SU-DHL-6 (cell line): Measurements from ENCODE around the gene SPATA2.

Experiments used
- H2AFZ ChIP-seq: fragments of 200-600 bp; sonication (generic); 2 replicates; pipeline ENCODE4 v1.6.1; 2014; ENCODE audit warnings: low read depth, mild to moderate bottlenecking, moderate library complexity, mixed read lengths, antibody characterized with exemption, low read length; ENCODE audit not compliant: severe bottlenecking
- H3F3A ChIP-seq: fragments of 200-600 bp; shearing (Covaris generic); 2 replicates; pipeline ENCODE4 v1.6.0; 2016; ENCODE audit warnings: antibody characterized with exemption, mild to moderate bottlenecking; ENCODE audit not compliant: insufficient read depth
- H3K27ac ChIP-seq: fragments of 200-600 bp; sonication (generic); 2 replicates; pipeline ENCODE4 v1.5.1; 2016; ENCODE audit warnings: low read depth, mild to moderate bottlenecking, low read length, moderate library complexity, mixed read lengths
- H3K27me3 ChIP-seq: fragments of 200-600 bp; sonication (generic), shearing (Covaris generic); 2 replicates; pipeline ENCODE4 v1.6.0; 2014; ENCODE audit warnings: mild to moderate bottlenecking, low read length
- H3K36me3 ChIP-seq: fragments of 200-600 bp; sonication (generic); 2 replicates; pipeline ENCODE4 v1.6.1; 2014; ENCODE audit warnings: mild to moderate bottlenecking, low read length, mixed read lengths
- H3K4me2 ChIP-seq: fragments of 300-600, 200-600 bp; shearing (Covaris generic), sonication (generic); 2 replicates; pipeline ENCODE4 v1.6.0; 2014; ENCODE audit warnings: low read length, low read depth, mild to moderate bottlenecking; ENCODE audit not compliant: poor library complexity, severe bottlenecking
- H3K4me3 ChIP-seq: fragments of 200-600 bp; sonication (generic); 2 replicates; pipeline ENCODE4 v1.5.1; 2014; ENCODE audit warnings: antibody characterized with exemption, low read length, mild to moderate bottlenecking, mixed read lengths; ENCODE audit not compliant: insufficient read depth, poor library complexity, severe bottlenecking
- H3K79me2 ChIP-seq: fragments of 200-600 bp; sonication (generic); 2 replicates; pipeline ENCODE4 v1.6.1; 2014; ENCODE audit warnings: mild to moderate bottlenecking, low read length, moderate library complexity; ENCODE audit not compliant: insufficient read depth
- H3K9ac ChIP-seq: fragments of 200-600 bp; sonication (generic); 2 replicates; pipeline ENCODE4 v1.7.0; 2014; ENCODE audit warnings: mild to moderate bottlenecking, low read length
- H3K9me2 ChIP-seq: fragments of 200-600 bp; sonication (generic); replicated peaks from 2 replicates; pipeline ENCODE4 v1.6.1; 2014; ENCODE audit warnings: low read length; ENCODE audit not compliant: insufficient read depth
- H3K9me3 ChIP-seq: fragments of 200-600 bp; sonication (generic); 2 replicates; pipeline ENCODE4 v1.6.1; 2014; ENCODE audit warnings: low read length, mixed read lengths; ENCODE audit not compliant: insufficient read depth
- H4K20me1 ChIP-seq: fragments of 200-600 bp; sonication (generic); 2 replicates; pipeline ENCODE4 v1.6.1; 2014; ENCODE audit warnings: low read depth, mild to moderate bottlenecking, antibody characterized with exemption, low read length, moderate library complexity, mixed read lengths
- EZH2phosphoT487 ChIP-seq: fragments of 200-600 bp; sonication (generic), shearing (Covaris generic); conservative IDR thresholded peaks from 2 replicates; pipeline ENCODE4 v1.6.1; 2018; ENCODE audit warnings: mild to moderate bottlenecking, antibody characterized with exemption, low read length, moderate library complexity, mixed read lengths
- TF ChIP-seq, protein P1 (sequence below): fragments of 200-600 bp; sonication (generic); IDR thresholded peaks from one replicate; pipeline ENCODE4 v1.5.1; 2017; ENCODE audit warnings: antibody characterized with exemption, mild to moderate bottlenecking, low read length, moderate library complexity; ENCODE audit not compliant: insufficient read depth, poor library complexity, severe bottlenecking

Gene SPATA2

GRCh38 chr20:49883246-49883802, 32.0 kb downstream of the SPATA2 start:
- H2AFZ ChIP-seq: no peak overlapping the region
- no peaks in the 10 kb centered on the region for H4K20me1 ChIP-seq
- H3K4me3 ChIP-seq: no peak overlapping the region
- TF ChIP-seq, protein P1, sequence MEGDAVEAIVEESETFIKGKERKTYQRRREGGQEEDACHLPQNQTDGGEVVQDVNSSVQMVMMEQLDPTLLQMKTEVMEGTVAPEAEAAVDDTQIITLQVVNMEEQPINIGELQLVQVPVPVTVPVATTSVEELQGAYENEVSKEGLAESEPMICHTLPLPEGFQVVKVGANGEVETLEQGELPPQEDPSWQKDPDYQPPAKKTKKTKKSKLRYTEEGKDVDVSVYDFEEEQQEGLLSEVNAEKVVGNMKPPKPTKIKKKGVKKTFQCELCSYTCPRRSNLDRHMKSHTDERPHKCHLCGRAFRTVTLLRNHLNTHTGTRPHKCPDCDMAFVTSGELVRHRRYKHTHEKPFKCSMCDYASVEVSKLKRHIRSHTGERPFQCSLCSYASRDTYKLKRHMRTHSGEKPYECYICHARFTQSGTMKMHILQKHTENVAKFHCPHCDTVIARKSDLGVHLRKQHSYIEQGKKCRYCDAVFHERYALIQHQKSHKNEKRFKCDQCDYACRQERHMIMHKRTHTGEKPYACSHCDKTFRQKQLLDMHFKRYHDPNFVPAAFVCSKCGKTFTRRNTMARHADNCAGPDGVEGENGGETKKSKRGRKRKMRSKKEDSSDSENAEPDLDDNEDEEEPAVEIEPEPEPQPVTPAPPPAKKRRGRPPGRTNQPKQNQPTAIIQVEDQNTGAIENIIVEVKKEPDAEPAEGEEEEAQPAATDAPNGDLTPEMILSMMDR: no peak
- TF ChIP-seq EZH2phosphoT487: no peak
- H3K9me2 ChIP-seq: no peaks in the 10 kb centered on the region
- H3K9ac ChIP-seq: no peak overlapping the region
- no peak overlapping the region for H3K4me2 ChIP-seq
- no peaks in the 10 kb centered on the region for H3F3A ChIP-seq
- no peaks in the 10 kb centered on the region for H3K79me2 ChIP-seq
- no peaks in the 10 kb centered on the region for H3K27me3 ChIP-seq
- no peaks in the 10 kb centered on the region for H3K9me3 ChIP-seq
- no peak overlapping the region for H3K27ac ChIP-seq
- H3K36me3 ChIP-seq: no peaks in the 10 kb centered on the region

- H3K4me2 ChIP-seq: no peak overlapping the region
- H3K27ac ChIP-seq: no peak overlapping the region
- H3K27me3 ChIP-seq: no peaks in the 10 kb centered on the region
- no peaks in the 10 kb centered on the region for H3K79me2 ChIP-seq
- no peaks in the 10 kb centered on the region for H4K20me1 ChIP-seq
- no peaks in the 10 kb centered on the region for H3K9me2 ChIP-seq
- no peaks in the 10 kb centered on the region for H3K9me3 ChIP-seq
- TF ChIP-seq, protein P1: no peak
- TF ChIP-seq EZH2phosphoT487: no peak
- no peaks in the 10 kb centered on the region for H3F3A ChIP-seq
- no peak overlapping the region for H3K9ac ChIP-seq
- no peak overlapping the region for H2AFZ ChIP-seq
- no peak overlapping the region for H3K4me3 ChIP-seq
- H3K36me3 ChIP-seq: peaks cover 4% of the 10 kb centered on the region; the same call in 1 of the 2 replicates
These were observed 33.0 kb downstream of the SPATA2 start for GRCh38 chr20:49882171-49882970.

- H3K4me3 ChIP-seq: no peak overlapping the region
- no peaks in the 10 kb centered on the region for H3K9me2 ChIP-seq
- H3K9ac ChIP-seq: no peak overlapping the region
- no peak overlapping the region for H3K27ac ChIP-seq
- TF ChIP-seq EZH2phosphoT487: no peak
- TF ChIP-seq, protein P1: no peak
- no peaks in the 10 kb centered on the region for H3K27me3 ChIP-seq
- no peaks in the 10 kb centered on the region for H3K9me3 ChIP-seq
- H3F3A ChIP-seq: no peaks in the 10 kb centered on the region
- no peaks in the 10 kb centered on the region for H3K79me2 ChIP-seq
- H2AFZ ChIP-seq: no peak overlapping the region
- H3K4me2 ChIP-seq: no peak overlapping the region
- no peaks in the 10 kb centered on the region for H4K20me1 ChIP-seq
- peaks cover 4% of the 10 kb centered on the region; the same call in 1 of the 2 replicates for H3K36me3 ChIP-seq
These were observed 34.4 kb downstream of the SPATA2 start for GRCh38 chr20:49880724-49881445.
